GM04503 (cell line): Measurements from ENCODE around the gene PRMT7.

Experiments used
- DNase-seq: peaks from one replicate; pipeline ENCODE4 v3.0.0-alpha.2; 2012; ENCODE audit warnings: low read depth

Gene PRMT7

GRCh38 chr16:68396481-68396880 lies 85.7 kb downstream of the PRMT7 start:
- no peak for DNase-seq

DNA sequence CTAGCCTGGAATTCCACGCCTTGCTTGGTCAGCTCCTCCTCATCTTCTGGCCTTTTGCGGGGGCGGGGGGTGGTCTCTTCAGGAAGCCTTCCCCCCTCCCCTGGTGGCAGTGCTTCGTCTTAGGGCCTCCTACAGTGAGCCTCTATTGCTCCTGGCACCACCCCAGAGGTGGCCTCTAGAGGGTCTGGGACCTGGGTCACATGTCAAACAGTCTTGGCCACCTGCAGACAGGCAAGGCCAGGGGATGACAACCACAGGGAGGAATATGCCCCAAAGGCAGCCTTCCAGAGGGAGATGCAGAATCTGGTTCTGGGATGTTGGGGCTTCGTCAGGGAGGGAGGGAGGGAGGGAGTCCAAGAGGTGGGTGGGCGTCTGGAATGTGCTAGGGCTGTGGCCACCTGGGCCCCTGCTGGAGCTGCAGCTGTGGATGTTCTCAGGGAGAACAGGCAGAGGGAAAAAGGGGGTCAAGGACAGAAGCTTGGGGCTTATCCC lies 86.9 kb downstream of the PRMT7 start:
- no peak for DNase-seq

DNA sequence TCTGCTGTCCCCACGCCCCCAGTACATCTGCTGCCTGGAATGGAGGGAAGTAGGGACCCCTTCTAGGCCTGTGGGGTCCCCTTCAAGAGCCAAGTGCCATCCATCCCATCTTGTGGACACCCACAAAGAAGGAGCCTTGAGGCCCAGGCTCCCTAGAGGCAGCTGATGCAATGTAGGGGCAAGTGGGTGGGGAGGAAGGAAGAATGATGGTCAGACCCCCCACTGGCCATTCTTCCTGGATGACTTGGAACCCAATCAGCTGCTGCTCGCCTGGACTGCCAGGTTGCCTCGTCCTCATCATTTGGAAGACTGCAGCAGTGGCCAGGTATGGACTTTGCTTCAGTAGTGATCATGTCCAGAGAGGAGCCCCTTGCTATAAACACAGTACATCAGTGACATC lies 88.6 kb downstream of the PRMT7 start:
- no peak for DNase-seq

DNA sequence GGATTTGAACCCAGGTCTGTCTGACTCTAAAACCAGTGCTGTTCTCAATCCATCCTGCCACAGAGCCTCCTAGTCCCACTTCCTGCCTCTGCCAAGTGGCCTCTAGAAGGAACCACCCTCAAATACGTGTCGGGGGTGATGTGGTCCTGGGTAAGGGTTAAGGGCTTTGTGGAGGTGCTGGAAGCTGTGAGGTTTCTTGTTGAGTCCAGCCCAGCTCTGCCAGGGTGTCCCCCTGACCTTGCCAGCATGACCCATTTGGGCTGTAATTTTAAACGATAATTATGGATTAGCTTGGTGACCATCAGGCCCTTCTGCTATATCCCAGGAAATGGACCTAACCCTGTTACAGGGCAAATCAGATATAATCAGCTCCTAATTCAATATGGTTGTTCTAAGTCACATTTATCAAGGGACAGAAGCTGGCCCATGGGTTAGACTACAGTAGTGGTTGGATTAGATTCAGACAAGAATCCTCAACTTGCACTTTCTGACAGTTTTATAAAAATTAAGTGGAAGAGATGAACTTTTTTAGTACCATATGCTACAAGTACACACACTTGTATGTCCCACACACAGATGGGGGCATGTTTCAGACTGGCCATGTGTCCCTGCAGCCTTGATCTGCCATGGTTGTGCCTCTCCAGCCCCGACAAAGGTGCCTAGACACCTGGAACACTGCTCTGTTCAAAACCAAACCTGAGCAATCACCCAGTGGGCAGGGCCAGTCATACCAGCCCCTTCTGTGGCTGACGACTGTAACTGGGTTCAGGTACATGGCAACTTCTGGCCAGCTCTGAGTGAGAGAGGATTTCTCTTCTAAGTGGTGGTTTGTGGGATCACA lies 89.5 kb downstream of the PRMT7 start:
- no peak for DNase-seq

GRCh38 chr16:68400924-68401460 lies 90.2 kb downstream of the PRMT7 start:
- no peak for DNase-seq

DNA sequence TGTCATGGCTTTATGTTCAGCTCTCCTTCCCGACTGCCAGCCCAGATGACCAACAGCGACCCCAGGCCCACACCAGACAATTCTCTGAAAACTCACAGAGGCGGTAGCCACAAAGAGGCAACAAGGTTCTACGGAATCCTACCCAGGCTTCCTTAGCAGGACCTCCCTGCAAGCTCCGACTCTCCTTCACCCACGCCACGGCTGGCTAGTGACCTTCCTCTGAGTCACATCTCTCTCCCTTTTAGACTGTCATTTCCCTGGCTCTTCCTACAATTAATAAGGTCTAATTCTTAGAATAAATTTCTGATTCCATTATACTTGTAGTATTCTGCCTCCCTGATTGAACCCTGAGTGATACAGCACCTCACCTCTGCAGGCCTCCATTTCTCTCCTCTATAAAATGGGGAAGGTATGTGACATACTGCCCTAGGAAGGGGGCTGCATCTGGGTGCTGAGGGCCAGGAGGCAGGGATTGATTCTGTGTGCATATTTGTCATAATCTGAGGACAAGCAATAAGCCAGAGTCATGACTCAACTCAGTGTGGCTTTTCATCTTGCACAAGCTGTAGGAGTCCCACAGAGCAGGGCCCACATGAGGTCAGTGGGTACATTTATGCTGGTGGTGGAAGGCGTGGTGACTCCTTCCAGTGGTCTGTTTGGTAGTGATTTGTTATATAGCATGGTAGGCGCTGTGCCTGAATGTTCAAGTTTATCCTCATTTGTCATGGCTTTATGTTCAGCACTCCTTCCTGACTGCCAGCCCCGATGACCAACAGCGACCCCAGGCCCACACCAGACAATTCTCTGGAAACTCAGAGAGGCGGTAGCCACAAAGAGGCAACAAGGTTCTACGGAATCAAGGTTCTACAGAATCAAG lies 91.3 kb downstream of the PRMT7 start:
- DNase-seq = peak; percentile 38

DNA sequence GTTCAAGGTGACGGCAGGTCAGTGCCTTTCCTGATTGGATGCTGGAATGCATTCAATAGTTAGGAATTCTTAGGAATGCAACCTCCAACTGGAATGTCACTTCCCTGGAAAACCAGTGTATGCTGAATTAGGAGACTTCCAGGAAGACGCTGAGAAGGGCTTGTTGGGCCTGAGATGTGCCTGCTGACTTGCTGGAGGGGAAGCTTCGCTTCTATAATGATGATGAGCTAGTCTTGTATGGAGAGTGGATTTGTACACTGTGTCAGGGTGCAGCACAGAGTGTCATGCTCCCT lies 91.9 kb downstream of the PRMT7 start:
- no peak for DNase-seq

DNA sequence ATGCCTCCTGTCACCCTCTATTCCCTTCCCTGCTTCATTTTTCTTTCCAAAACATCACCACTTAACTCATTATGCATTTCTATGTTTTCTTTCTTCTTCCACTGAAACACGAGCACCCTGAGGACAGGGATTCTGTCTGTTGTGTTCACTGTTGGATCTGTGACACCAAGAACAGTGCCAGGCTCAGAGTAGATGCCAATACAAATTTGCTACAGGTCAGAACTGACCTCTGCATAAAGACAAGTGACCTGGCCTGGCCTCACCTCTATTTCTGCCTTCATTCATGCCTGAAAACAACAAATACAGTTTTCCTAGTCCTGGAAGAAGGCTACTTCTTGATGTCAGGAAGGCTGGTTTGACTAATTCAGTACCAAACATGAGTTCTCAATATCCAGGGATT lies 92.4 kb downstream of the PRMT7 start:
- DNase-seq = no peak

- DNase-seq = no peak
Observed at GRCh38 chr16:68403704-68404103, 92.9 kb downstream of the PRMT7 start.

DNA sequence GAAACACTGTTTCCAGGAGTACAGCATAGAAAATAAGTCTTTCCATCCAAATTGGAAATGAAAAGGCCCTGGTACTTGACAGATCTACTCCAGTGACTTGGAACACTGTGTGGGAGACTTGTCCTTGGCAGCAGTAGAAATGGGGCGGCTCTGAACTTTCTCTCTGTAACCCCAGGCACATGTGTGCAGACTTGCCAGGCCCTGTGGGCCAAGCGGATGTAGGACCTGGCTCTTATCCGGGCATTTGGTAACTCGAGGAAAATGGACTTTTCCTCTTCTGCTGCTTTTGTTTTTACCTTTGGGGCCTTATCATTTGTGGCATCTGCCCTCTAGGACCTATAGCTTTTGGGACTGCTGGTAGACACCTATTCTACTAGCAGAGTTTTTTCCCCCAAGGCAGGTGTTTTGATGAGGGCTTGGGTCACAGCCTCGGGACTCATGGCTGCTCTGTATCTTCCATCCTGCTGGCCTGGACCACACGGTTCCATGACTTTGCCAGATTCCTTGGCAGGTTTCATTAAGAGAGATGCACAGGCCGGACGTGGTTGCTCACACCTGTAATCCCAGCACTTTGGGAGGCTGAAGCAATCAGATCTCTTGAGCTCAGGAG lies 94.0 kb downstream of the PRMT7 start:
- DNase-seq = no peak

DNA sequence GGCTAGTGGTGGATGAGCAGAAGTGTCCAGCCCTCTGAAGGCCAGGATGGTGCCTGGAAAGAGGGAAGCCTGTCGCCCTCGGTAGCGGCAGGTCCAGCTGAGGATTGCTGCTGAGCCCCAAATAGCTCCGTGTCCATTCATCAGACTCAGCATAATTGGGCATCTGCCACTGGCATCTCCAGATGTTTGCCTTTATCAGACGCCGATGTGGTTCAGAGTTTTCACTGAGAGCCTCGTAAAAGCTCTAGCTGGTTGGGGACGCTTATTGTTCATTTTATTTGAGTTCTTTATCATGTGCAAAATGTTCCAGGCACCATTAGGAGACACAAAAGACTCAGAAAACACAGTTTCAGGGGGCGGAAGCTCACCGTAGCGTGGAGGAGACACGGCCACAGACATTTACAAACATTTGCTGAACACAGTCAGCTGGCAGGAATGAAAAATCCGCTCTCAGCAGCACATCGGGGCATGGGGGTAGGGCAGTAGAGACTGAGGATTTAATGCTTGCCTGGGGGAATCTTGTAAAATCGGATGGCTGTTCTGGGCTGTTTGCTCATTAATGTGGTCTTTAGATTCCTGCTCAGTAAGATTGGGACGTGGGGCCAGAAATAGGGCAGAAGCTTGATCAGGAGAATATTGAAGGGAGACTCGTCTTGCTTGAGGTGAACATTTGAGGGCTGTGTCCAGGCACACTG lies 95.8 kb downstream of the PRMT7 start:
- DNase-seq = no peak
